HG03135 (cell line): ENCODE measurements around the gene ADGRG3.

Experiments
- ATAC-seq: cut with Tn5 transposase; IDR thresholded peaks from one replicate; pipeline ENCODE4 v1.9.1; 2021; ENCODE audit warnings: mild to moderate bottlenecking, moderate library complexity; ENCODE audit not compliant: unreplicated experiment

ADGRG3 gene

GRCh38 chr16:57645691-57646387 lies 22.3 kb upstream of the ADGRG3 start:
- ATAC-seq: no peak

- no peak for ATAC-seq
Measured at GRCh38 chr16:57646388-57647039, 21.6 kb upstream of the ADGRG3 start.

- no peak for ATAC-seq
Measured at GRCh38 chr16:57647136-57647875, 20.8 kb upstream of the ADGRG3 start.

GRCh38 chr16:57648125-57648524 lies 20.0 kb upstream of the ADGRG3 start:
- ATAC-seq: no peak

- ATAC-seq: peak; percentile 61
Measured at GRCh38 chr16:57648581-57649442, 19.3 kb upstream of the ADGRG3 start.

- ATAC-seq: no peak
Measured at GRCh38 chr16:57649443-57649751, 18.7 kb upstream of the ADGRG3 start.

GRCh38 chr16:57649846-57650245 lies 18.3 kb upstream of the ADGRG3 start:
- no peak for ATAC-seq

GRCh38 chr16:57651344-57652333 lies 16.5 kb upstream of the ADGRG3 start:
- no peak for ATAC-seq

- ATAC-seq: no peak
Measured at GRCh38 chr16:57652695-57653471, 15.2 kb upstream of the ADGRG3 start.

- ATAC-seq: no peak
Measured at GRCh38 chr16:57653936-57654335, 14.2 kb upstream of the ADGRG3 start.

- ATAC-seq: no peak
Measured at GRCh38 chr16:57656342-57656955, 11.7 kb upstream of the ADGRG3 start.

- no peak for ATAC-seq
Measured at GRCh38 chr16:57657228-57657627, 10.9 kb upstream of the ADGRG3 start.

- no peak for ATAC-seq
Measured at GRCh38 chr16:57658130-57658877, 9.8 kb upstream of the ADGRG3 start.

GRCh38 chr16:57658878-57659674 lies 9.0 kb upstream of the ADGRG3 start:
- no peak for ATAC-seq

GRCh38 chr16:57660715-57661463 lies 7.2 kb upstream of the ADGRG3 start:
- ATAC-seq: no peak

GRCh38 chr16:57661510-57661909 lies 6.6 kb upstream of the ADGRG3 start:
- no peak for ATAC-seq
